Measurements from ENCODE around the gene SLC3A2.

Gene SLC3A2

DNA sequence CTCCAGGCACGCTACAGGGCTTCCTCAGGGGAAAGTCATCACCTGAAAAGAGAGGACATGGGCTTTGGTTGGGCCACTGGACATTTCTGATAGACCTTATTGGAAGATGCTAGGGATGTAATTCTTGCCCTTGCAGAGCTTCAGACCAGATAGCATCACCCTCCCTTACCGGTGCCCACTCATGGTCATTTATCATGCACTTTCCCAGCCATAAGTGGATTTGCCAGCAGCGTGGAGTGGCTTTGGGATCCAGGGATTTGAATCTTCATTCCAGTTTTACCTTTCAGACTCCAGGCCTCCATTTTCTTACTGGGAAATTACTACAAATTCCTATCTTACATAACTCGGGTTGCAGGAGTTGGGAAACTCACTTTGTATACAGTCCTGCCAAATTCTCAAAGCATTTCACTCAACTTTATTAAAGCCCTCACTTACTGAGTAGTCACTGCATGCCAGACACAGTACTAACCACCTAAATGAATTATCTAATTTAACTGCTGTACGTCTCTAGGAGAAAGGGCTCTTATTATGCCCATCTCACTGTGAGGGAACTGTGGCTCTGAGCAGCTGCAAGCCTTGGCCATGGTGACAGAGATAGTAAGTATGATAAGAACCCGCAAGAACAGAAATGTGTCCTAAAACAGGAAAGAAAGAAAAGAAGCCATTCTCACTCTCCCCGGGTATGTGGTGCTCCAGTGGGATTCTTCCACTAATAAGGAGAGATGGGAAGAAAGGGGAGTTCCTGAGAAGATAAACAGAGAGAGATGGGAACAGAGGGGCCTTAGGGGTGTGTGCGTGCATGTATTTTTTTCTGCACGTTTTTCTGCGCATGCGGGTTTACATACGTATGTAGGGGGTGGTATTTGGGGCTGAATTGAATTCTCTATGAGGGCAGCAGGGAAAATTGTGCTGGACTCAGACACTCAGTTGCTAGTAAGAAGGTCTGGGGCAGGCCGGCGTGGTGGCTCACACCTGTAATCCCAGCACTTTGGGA, 30.7 kb downstream of the SLC3A2 start:
- no peak for DNase-seq

GRCh38 chr11:62912268-62912667, 31.6 kb downstream of the SLC3A2 start:
- DNase-seq = no peak

- no peak for DNase-seq
Measured at GRCh38 chr11:62914416-62914815, 33.7 kb downstream of the SLC3A2 start.

GRCh38 chr11:62917906-62918502, 37.3 kb downstream of the SLC3A2 start:
- DNase-seq = no peak

DNA sequence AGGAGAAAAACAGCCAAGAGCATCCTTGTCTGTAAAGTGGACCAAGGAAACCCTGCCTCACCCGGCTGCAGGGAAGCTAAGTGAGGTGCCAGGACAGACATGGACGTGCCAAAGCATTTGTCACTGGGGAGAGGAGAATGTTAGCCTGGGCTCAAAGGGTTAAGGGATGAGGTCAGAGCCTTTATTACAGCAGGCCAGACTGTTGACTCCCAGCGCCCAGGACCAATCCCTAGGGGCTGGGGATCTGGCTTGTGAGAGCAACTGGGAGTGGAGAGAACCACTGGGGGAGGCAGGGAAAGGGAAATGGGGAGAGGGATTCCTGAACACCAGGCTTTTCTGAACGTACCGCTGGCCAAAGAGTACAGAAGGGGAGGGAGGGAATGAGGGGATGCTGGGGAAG, 37.8 kb downstream of the SLC3A2 start:
- peak; percentile 20 for DNase-seq

- DNase-seq = no peak
Measured at GRCh38 chr11:62919476-62919875, 38.8 kb downstream of the SLC3A2 start.

- DNase-seq = no peak
Measured at GRCh38 chr11:62919898-62920640, 39.4 kb downstream of the SLC3A2 start.

GRCh38 chr11:62921201-62921572, 40.5 kb downstream of the SLC3A2 start, which contains the start of gene CHRM1:
Gene CHRM1 (minus strand): TSS chr11:62921363. CDS start chr11:62911100, 10,263 bp downstream.
- no peak for DNase-seq

- peak; percentile 51 for DNase-seq
Measured at GRCh38 chr11:62921573-62922188, 41.0 kb downstream of the SLC3A2 start.

DNA sequence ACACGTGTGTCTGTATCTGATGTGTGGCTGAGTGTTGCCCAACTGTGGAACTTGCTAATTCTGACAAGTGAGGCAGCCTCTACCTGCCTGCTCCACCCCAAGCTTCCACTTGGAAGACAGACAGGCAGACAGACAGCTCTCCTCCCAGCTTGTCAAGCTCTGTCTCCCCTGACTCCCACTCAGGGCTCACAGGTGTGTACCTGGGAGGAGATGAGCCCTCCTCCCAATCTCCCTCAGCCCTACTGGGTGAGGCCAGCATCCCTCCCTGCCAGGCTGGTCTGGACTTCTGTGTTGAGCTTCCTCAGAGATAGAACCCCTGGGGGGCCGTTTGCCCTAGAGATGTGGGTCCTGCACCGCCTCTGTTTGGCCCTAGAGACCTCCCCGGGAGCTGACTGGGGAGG, 41.5 kb downstream of the SLC3A2 start:
- no peak for DNase-seq

DNA sequence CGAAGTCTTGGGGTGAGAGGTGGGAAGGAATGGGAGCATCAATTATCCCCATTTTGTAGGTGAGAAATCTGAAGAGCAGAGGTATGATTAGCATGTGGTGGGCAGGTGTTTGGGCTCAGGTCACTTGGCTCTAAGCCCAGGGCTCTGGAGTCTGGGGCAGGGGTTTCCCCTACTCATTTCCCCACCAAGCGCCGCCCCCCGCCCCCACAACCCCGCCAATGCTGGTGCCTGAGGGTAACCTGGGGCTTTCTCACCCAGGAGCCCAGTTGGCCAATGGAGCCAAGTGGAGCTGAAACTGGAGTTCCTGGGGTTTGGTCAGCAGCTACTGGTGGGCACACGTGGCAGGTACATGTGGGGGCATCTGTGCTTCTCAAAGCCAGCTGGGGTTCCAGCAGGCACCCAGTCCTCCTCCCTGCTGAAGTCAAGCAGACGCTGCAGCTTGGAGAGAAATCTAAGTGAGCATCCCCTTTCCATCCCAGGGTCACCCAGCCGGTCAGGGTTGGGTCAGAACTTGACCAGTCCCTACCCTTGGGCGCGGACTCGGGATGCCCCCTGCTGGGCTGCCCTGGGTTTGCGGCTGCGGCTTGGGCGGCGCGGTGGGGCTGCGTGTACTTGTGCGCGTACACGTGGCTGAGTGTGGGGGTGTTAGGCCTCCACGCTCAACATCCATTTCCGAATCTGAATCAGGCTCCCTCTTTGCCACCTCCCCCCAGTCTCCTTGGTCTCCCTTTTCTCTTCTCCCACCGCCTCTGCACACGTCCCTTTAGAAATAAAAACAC, 42.1 kb downstream of the SLC3A2 start:
- DNase-seq = no peak

DNA sequence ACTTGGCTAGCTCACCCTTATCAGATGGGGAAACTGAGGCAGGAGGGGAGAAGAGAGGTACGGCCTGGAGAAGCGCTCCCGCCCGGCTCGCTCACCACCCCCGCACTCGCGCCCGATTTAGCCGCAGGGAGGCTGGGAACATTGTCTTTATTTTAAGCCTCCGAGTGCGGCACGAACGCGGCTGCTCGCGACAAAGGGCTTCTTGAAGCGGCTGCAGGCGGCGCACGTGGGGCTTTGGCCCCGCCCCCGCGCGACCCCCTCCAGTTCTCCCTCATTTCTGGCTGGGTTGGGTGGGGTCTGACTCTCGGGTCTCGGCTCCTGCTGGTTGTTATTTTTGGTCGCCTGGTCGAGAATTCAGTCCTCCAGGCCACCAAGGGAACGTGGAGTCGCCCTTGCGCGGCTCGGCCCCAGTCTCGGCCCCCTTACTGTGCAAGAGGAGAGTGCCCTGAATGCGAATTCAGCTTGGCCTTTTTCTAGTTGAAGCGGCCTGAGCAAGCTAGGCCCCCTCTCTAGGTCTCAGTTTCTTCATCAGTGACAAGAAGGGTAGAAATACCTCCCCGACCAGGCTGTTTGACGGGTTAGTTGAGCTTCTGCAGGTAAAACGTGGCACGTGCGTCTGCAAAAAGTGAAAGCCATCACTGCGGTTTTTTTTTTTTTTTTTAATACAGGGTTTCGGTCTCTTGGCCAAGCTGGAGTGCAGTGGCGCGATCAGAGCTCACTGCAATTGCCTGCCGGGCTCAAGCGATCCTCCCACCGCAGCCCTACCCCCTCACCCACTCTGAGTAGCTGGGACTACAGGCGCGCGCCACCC, 43.1 kb downstream of the SLC3A2 start:
- no peak for DNase-seq

DNA sequence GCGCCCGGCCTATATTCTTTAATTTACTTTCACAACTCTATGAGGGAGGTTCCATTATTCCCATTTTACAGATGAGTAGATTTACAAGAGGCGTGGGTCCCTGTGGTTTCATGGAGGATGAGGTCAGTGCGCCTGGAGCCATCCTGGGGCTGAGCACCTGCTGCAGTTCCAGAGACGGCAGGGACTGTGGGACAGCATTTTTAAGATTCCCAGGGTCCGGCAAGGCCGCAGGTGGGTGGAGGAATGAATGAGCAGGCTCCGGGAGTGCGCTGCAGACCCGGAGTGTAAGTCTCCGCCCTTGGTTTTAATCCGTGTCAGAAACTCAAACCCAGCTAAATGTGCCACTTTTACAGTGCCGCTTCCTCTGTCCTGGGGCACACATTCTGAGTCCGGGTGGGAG, 44.6 kb downstream of the SLC3A2 start:
- no peak for DNase-seq

- DNase-seq = no peak
Measured at GRCh38 chr11:62925745-62926679, 45.3 kb downstream of the SLC3A2 start.

- DNase-seq = no peak
Measured at GRCh38 chr11:62926680-62927455, 46.2 kb downstream of the SLC3A2 start.

- no peak for DNase-seq
Measured at GRCh38 chr11:62928011-62928410, 47.3 kb downstream of the SLC3A2 start.

DNA sequence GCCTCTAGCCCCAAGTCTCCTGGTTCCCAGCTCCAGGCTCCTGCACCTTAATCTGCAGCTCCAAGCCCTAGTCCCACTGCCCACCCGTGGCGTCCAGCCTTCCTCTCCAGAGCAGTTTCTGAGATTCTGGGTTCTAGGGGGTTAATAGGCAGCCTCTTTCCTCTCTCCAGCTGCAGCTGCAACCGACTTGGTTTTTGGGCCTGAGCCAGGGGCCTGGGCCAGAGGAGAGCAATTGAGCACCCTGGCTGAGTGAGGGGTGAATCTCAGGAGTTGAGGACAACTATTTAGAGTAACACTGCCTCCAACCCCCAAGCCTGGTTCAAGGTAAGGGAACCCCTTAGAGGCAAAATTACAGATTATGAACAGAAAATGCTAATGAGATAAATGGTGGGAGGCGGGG, 49.5 kb downstream of the SLC3A2 start:
- DNase-seq = no peak

DNA sequence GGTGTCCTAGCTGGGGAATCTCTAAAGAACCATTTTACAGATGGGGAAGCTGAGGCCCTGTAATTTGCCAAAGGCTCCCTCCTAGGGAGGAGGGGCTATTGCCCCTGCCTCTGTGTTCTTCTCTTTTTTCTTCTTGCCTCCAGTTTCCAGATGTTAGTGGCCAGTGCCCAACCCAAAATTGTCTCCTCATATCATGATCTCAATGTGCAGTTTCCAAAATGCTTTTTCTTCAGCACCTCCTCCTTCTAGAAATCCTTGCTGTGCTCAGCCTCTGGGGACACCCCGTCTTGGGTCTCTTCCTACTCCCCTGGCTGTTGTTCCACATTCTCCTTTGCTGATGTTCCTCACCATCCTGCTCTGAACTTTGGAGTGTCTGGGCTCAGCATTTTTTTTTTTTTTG, 50.0 kb downstream of the SLC3A2 start:
- no peak for DNase-seq
